ENCODE measurements around the gene CDKN2B-AS1. TPM values are rescaled to one million over a fixed set of nuclear protein-coding genes. Genes with fewer than 3 reads are reported as not detected.

The CDKN2B-AS1 gene
- polyA plus RNA-seq, 2 donors, result 0.28 to 0.47 TPM

Other genes with a start within 250 kb of the CDKN2B-AS1 start
- gene MTAP, start 192.2 kb upstream of the CDKN2B-AS1 start, polyA plus RNA-seq, result 10 to 100 TPM; 11.5 to 14.9 TPM
- gene CDKN2A, start 399 bp upstream of the CDKN2B-AS1 start, polyA plus RNA-seq, result 10 to 100 TPM in 1 of 2 donors, 1 to 10 TPM in 1; 6.1 to 11.3 TPM
- 10 to 100 TPM; 40.3 to 63.7 TPM for gene CDKN2B, start 14.5 kb downstream of the CDKN2B-AS1 start, polyA plus RNA-seq

Data from esophagus (tissue), 2 donors.